AG10803 (cell line): ENCODE data around the gene KRT77.

Source experiments
- DNase-seq: peaks from one replicate; pipeline ENCODE4 v3.0.0; 2010; ENCODE audit warnings: low read depth
- H3K4me3 ChIP-seq: 2 replicates; pipeline ENCODE4 v1.5.1; 2011; ENCODE audit warnings: mild to moderate bottlenecking, low read length, control low read depth
- CTCF ChIP-seq: conservative IDR thresholded peaks from 2 replicates; pipeline ENCODE4 v1.5.1; 2011; ENCODE audit warnings: mild to moderate bottlenecking, low read length, control low read depth, inconsistent platforms

Gene KRT77

DNA sequence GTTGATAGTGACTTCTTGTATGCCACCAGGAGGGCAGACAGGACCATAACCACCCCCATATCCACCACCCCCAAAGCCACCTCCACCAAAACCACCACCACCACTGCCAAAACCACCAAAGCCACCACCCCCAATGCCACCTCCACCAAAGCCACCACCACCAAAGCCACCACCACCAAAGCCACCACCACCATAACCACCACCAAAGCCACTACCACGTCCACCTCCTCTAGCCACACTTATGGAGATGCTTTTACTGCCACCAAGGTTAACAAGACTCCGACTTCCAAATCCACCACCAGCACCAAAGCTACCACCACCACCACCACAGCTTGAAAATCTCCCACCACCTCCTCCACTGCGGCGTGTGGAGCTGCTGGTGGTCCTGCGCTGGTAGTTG, 23.4 kb downstream of the KRT77 start:
- no peak for TF ChIP-seq CTCF
- H3K4me3 ChIP-seq: no peak overlapping the region
- no peak for DNase-seq

DNA sequence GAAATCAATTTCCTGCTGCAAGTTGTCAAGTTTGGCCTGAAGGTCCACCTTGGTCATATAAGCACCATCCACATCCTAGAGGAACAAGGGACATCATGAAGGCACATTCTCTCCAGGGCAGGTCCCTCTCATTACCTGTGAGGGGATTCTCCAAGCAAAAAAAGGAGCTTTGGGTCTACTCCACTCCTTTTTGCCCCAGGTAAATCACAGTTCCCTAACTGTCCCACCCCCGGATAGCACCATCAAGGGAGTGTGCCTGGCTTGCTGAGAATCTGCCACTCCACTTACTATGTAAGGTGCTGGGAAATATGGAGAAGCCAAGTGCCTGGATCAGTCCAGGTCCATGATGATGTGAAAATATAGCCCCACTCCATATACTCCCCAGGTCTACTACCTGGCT, 25.7 kb downstream of the KRT77 start:
- no peak for TF ChIP-seq CTCF
- no peak for DNase-seq
- no peak overlapping the region for H3K4me3 ChIP-seq

DNA sequence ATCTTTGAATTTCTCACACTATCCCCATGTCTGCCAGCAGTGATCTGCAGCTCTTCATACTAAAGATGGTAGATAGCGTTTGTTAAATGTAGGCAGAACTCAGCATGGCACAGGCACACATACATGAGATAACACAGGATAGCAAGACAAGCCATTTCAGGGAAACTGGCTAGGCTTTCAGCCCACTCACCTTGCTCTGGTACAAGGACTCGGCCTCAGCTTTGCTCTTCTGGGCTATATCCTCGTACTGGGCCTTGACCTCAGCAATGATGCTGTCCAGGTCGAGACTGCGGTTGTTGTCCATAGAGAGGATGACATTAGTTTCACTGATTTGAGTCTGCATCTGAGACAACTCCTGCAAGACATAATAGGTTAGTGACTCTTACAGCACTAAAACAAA, 26.2 kb downstream of the KRT77 start:
- H3K4me3 ChIP-seq: no peak overlapping the region
- DNase-seq: no peak
- TF ChIP-seq CTCF: no peak

DNA sequence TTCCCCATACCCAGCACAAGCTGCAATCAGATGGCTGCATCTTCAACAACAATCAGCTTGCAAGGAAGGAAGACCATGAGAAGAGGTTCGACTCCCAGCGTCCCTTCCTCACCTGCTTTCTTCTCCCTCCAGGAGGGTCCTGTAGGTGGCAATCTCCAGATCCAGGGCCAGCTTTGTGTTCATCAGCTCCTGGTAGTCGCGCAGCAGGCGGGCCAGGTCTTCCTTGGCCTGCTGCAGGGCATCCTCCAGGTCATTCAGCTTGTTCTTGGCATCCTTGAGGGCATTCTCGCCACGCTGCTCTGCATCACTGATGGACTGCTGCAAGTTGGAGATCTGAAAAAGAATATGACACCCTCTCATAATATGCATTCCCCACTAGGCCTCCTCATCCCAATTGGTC, 27.2 kb downstream of the KRT77 start:
- DNase-seq: no peak
- no peak for TF ChIP-seq CTCF
- H3K4me3 ChIP-seq: no peak overlapping the region

- no peak for DNase-seq
- TF ChIP-seq CTCF: no peak
- H3K4me3 ChIP-seq: no peak overlapping the region
Measured at GRCh38 chr12:52675301-52675701, 28.0 kb downstream of the KRT77 start.

GRCh38 chr12:52674433-52674775, 28.9 kb downstream of the KRT77 start:
- H3K4me3 ChIP-seq: no peak overlapping the region
- DNase-seq: no peak
- no peak for TF ChIP-seq CTCF

- TF ChIP-seq CTCF: no peak
- H3K4me3 ChIP-seq: no peak overlapping the region
- no peak for DNase-seq
Measured at GRCh38 chr12:52673713-52674432, 29.5 kb downstream of the KRT77 start.
